Heart left ventricle (tissue), 13 donors: ENCODE results near the gene ESRRG.

Experiments
- POLR2A ChIP-seq, 2 donors: fragments of 450-650 bp; IDR thresholded peaks; one replicate each; pipeline ENCODE4 v1.6.1; 2017; ENCODE audit warnings: antibody characterized with exemption in 2 of 2, mild to moderate bottlenecking in 2 of 2, moderate library complexity in 2 of 2
- TF ChIP-seq, protein P1 (sequence below), 12 donors: fragments of 200-600 bp; sonication (generic) in 4 of 12; IDR thresholded peaks; one replicate each; pipeline versions ENCODE4 v1.5.0 to v1.8.0; 2018 to 2022; ENCODE audit warnings: antibody characterized with exemption in 12 of 12, mild to moderate bottlenecking in 5 of 12
- donor health status: ischemic (EF 13 %, LVEDD 7.1; RV severe dilation, severe dysfunction).
- donor health status: DM: no; HTN: yes; CAD: no.
- donor health status: DM: no; HTN: no; CAD: no.
- donor health status: ischemic (EF 25% LVEDD 6.9; RV normal size, moderate dysfunction).
- donor health status: ischemic (EF 25% LVEDD 5.7; RV mildly dilated, moderate dysfunction).
- donor health status: ischemic (EF 35%, LVEDD 5.7; RV mildly dilated, moderate dysfunction).
- donor health status: nonischemic (EF 11% LVEDD 7.7; RV severe dilation, severe dysfunction).
- donor health status: DM: yes; HTN: yes; CAD: no.
- donor health status: PGD.
- donor health status: ischemic (EF 29% LVEDD 5.4; RV normal size, mild dysfunction).
- donor health status: nonischemic (EF 23%, LVEDD 6.1; RV moderate dilation, normal function).

- TF ChIP-seq, protein P1, sequence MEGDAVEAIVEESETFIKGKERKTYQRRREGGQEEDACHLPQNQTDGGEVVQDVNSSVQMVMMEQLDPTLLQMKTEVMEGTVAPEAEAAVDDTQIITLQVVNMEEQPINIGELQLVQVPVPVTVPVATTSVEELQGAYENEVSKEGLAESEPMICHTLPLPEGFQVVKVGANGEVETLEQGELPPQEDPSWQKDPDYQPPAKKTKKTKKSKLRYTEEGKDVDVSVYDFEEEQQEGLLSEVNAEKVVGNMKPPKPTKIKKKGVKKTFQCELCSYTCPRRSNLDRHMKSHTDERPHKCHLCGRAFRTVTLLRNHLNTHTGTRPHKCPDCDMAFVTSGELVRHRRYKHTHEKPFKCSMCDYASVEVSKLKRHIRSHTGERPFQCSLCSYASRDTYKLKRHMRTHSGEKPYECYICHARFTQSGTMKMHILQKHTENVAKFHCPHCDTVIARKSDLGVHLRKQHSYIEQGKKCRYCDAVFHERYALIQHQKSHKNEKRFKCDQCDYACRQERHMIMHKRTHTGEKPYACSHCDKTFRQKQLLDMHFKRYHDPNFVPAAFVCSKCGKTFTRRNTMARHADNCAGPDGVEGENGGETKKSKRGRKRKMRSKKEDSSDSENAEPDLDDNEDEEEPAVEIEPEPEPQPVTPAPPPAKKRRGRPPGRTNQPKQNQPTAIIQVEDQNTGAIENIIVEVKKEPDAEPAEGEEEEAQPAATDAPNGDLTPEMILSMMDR (IDR thresholded peaks at IDR 0.05): no peak
- no peak for TF ChIP-seq POLR2A (IDR thresholded peaks at IDR 0.05)
Observed at GRCh38 chr1:216485042-216485441, 238.2 kb downstream of the ESRRG start.
